Measurements from ENCODE around the gene UVRAG.
A peak's percentile ranks its signal among the peaks of the same experiment; 100 is the strongest.

Gene UVRAG

DNA sequence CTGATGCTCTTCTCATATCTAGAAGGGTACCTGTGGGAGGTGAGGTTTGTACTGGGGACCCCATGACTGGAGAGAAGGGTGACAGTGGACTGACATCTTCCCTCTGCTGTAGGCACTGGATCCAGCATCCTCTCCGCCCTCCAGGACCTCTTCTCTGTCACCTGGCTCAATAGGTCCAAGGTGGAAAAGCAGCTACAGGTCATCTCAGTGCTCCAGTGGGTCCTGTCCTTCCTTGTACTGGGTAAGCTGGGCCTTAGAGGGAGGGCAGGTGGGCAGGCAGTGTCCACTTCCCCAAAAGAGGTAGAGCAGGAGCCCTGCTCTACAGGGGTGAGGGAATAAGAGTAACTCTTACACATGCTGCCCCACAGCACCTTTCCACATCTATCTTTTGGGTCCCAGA lies 30.5 kb upstream of the UVRAG start:
- DNase-seq: no peak

DNA sequence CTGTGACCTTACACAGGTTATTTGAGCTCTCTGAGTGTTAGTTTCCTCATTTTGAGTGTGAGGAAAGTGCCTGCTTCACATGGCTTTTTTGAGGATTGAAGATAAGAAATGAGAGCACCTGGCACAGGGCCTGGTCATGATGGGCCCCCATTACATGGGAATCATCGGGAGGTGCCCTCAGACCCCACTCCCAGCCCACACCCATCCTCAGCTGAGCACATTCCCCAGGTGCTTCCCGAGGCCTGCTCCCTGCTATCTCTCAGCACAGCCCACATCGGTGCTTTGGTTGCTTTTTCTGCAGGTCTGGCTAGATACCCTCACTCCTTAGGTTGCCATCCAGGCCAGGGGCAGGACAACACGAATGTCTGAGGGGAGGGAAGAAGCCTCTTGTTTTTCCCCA lies 29.8 kb upstream of the UVRAG start:
- no peak for DNase-seq

DNA sequence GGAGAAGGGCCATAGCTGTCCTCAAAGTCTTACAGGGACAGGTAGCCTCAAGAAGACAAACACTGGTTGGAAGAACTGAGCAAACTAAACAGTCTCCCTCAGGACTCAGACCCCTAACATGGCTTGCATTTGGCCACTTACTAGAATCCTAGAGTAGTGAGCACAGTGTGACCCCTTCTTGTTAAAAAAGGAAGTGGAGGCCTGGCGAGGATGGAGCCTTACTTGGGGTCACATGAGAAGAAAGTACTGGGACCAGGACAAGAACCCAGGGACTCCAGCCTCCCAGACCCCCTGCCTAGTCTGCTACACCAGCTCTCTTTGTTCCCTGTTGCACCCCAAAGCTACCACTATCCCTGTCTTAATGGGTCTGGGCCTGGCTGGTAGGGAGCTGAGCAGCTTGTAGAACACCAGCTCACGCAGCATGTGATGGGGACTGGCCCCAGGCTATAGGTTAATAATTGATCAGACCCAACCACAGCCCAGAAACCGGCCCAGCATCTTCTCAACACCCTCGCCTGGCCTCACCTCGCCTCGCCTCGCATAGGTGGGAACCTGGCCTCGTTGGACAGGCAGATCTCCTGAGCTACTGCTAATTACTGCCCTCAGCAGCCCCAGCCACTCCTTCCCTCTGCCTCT lies 28.8 kb upstream of the UVRAG start:
- DNase-seq: no peak

DNA sequence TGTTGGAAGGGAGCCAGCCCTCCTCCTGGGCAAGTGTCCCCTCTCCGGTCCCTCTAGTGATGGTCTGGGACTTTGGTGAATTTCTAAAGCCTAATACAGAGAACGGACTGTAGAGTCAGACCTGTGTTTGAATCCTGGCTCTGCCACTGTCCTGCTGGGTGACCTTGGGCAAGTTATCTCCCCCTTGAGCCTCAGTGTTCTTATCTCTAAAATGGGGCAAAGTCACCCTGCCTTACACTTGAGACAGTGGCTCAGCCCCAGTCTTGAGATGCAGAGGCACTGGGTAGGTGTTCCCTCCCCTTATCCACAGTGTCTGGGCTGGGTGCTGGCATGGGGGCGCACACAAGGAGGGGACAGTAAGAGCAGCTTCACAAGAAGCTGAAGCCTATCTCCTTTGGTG lies 25.5 kb upstream of the UVRAG start:
- DNase-seq: no peak

DNA sequence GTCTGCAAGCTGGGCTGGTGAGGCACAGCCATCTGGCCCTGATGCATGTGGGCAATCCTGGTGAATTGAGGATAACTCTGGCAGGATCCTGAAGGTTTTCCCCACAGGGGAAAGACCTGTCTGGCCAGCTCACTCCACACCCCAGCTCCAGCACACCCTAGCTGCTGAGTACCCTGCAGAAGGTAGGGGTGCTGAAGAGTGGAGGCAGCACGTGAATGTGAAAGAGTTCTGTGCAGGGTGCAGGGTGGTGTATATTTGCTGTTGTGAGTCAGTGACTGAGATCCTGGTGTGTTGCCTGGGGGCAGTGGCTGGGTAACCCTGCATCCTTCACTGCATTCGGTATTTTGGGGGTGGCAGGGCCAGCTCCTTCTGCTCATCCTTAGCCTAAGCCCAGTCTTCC lies 24.0 kb upstream of the UVRAG start:
- no peak for DNase-seq

DNA sequence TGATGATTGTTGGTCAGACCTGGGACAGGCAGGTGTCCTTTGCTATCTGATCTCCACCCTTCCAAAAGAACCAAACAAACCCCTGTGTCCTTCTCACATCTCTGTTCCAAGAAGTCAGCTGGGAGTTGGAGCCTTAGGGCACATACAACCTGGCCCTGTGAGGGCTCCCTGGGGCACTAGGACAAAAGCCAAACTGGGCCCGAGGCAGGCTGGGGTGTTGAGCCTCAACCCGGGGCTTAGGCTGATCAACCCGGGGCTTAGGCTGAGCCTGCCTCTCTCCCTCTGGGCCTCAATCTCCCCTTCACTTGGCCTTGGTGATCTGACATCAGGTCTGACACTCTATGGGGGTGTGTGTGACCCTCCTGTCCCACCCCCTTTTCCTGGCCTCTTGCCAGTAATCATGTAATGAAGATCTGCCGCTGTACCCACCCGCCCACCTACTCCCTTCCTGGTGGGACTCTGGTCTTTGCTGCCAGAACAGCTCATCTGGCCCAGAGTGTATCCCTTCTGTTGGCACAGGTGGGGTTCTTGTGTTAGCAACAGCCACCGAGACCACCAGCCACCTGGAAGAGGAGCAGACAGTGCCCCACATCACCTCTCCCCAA lies 22.8 kb upstream of the UVRAG start:
- no peak for DNase-seq

DNA sequence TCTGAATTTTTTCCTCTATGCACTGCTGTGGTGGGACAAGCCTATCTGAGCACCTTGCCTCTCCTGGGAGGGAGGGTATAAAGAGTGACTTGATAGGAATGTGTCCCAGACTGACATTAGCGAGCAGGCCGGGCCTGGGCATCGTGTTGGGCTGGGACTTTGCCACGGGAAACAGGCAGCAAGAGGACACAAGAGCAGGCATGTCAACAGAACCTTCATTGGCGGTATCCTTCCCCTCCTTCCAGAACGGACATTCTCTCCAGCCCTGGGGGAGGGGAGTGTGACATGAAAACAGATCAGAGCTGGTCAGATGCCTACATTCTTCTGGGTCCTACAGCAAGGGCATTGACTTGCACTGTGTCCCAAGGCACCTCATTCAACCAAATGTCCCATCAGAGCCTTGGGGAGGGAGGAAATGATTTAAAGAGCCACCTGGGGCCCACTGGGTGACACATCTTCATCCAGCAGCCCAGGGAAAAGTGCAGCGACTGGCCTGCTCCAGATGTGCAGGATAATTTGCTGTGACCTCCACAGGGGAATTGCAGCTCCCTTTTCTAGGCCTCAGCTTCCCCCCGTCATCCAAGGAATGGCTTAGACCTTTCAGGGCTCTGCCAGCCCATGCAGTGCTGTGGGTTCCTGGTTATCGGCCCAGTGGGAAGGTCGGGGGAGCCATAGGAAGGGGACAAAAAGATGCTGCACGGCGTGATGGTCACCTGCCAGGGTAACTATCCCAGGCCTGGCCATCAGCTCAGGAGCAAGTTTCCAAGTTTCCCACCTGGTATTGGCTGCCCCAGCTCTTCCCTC lies 21.8 kb upstream of the UVRAG start:
- DNase-seq: no peak

DNA sequence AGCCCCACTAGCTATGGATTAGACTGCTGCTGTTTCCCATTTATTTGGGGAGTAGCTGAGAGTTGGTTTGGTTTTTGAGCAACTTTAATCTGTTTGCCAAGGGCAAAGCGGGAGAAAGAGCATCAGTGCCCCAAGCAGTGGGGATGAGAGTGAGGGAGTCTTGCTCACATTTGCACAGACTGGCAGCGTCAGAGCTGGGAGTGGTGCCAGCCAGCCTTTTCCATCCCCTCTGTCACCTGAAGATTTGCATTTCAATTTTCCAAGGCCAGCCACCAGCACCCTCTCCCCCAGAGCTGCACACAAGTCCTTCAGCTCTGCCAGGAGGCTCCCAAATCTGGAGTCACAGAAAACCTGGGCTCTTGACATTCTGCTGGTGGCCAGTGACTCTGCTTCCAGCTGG lies 21.0 kb upstream of the UVRAG start:
- no peak for DNase-seq

DNA sequence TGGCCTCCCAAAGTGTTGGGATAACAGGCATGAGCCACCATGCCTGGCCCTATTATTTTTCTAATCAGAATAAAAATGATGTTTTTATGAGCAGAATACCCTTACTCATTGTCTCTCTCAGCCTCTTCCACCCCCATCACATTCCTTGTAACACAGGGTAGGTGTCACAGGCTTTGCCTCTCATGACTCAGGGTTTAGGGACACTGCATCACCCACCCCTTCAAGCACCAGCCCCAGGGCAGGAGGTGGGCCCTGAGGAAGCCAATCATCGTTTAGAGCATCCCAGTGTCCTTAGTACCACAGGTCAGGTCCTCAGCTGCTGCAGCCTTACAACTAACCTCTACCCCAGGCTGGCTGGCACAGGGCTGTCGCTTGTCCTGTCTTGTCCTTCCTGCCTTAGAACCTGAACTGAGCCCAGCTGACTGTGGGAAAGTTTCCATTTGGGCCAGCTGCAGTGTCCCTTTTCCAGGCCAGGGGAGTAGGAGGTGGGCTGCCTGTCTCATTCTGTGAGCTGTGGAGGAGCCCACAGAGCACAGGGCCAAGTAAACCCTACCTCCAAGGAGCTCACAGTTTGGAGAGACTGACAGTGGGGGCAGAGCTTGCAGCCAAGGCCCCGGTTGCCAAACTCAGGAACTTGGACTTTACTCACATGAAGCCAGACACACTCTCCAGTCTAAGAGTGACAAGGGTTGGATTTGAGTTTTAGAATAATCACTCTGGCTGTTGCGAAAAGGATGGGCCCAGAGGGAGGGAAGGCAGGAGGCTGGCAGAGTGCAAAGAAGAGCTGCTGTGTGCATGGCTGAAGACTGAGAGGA lies 19.5 kb upstream of the UVRAG start:
- DNase-seq: no peak

DNA sequence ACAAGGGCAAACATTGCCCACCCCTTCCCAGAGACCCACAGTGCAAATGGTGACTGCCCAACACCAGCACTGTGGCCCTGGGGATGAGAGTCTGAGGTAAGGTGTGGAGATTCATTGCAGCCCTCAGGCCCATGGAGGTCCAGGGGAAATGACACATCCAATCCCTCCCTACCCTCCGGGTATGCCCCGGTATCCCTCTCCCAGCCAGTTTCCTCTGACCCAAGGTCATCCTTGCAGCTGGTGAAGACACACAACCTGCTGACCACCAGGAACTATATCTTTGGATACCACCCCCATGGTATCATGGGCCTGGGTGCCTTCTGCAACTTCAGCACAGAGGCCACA lies 18.9 kb upstream of the UVRAG start:
- no peak for DNase-seq

DNA sequence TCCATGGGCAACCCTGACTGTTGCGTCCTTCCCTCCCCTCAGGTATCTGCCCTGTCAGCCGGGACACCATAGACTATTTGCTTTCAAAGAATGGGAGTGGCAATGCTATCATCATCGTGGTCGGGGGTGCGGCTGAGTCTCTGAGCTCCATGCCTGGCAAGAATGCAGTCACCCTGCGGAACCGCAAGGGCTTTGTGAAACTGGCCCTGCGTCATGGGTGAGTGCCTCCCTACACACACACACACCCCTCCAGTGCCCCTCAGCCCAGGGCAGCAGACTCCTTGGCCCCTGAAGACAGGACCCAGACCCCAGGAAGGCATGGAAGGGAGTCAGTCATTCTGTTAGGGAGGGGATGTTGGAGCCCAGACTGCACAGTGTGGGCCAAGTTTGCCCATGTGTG lies 17.9 kb upstream of the UVRAG start:
- DNase-seq: no peak

DNA sequence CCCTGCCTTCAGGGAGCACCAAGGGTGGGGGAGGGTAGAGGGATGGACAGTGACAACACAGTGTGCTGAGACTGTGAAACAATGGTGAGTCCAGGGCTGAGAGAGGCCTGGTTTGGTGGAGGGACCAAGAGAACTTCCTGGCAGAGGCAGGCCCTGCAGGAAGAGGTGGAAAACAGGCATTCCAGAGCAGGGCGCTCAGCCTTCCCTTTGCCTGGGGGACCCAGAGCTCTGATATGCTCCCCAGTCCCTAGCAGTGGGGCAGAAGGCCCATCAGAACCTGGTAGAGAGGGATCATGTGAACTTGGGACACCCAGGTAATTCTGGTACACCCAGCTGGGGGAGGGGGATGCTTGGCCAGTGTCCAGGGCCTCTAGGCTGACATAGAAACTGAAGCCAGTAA lies 17.2 kb upstream of the UVRAG start:
- no peak for DNase-seq

DNA sequence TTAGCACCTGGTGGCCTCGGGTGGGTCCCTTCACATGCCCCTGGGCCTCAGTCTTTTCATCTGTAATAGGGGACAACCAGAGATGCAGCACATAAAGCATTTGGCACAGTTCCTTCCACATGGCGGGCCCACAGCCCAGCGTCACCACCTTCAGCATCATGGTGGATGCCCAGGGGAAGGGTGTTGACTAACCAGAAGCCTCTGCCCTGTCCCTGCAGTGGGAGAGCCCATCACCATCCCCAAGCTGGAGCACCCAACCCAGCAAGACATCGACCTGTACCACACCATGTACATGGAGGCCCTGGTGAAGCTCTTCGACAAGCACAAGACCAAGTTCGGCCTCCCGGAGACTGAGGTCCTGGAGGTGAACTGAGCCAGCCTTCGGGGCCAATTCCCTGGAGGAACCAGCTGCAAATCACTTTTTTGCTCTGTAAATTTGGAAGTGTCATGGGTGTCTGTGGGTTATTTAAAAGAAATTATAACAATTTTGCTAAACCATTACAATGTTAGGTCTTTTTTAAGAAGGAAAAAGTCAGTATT lies 14.8 kb upstream of the UVRAG start:
- no peak for DNase-seq

DNA sequence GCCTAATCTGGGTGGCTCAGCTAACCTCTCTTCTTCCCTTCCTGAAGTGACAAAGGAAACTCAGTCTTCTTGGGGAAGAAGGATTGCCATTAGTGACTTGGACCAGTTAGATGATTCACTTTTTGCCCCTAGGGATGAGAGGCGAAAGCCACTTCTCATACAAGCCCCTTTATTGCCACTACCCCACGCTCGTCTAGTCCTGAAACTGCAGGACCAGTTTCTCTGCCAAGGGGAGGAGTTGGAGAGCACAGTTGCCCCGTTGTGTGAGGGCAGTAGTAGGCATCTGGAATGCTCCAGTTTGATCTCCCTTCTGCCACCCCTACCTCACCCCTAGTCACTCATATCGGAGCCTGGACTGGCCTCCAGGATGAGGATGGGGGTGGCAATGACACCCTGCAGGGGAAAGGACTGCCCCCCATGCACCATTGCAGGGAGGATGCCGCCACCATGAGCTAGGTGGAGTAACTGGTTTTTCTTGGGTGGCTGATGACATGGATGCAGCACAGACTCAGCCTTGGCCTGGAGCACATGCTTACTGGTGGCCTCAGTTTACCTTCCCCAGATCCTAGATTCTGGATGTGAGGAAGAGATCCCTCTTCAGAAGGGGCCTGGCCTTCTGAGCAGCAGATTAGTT lies 14.2 kb upstream of the UVRAG start:
- DNase-seq: no peak

DNA sequence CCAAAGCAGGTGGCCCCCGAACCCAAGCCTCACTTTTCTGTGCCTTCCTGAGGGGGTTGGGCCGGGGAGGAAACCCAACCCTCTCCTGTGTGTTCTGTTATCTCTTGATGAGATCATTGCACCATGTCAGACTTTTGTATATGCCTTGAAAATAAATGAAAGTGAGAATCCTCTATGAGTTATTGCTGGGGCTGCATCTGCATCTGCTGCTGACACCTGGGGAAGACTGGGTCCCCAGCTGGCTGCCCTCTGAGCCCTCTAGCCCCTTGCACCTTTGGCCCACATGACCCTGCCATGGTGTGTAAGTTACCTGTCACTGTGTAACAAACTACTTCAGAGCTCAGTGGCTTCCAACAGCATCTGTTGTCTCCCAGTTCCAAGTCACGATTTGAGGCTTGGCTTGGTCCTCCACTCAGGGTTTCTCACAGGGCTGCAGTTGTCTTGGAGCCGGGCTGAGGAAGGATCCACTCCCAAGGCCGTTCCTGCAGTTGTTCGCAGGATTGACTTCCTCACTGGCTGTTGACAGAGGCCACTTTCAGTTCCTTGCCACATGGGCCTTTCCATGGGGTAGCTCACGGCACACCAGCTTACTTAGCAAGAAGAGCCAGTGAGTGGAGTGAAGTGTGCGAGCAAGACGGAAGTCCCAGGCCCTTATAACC lies 13.5 kb upstream of the UVRAG start:
- DNase-seq: no peak

DNA sequence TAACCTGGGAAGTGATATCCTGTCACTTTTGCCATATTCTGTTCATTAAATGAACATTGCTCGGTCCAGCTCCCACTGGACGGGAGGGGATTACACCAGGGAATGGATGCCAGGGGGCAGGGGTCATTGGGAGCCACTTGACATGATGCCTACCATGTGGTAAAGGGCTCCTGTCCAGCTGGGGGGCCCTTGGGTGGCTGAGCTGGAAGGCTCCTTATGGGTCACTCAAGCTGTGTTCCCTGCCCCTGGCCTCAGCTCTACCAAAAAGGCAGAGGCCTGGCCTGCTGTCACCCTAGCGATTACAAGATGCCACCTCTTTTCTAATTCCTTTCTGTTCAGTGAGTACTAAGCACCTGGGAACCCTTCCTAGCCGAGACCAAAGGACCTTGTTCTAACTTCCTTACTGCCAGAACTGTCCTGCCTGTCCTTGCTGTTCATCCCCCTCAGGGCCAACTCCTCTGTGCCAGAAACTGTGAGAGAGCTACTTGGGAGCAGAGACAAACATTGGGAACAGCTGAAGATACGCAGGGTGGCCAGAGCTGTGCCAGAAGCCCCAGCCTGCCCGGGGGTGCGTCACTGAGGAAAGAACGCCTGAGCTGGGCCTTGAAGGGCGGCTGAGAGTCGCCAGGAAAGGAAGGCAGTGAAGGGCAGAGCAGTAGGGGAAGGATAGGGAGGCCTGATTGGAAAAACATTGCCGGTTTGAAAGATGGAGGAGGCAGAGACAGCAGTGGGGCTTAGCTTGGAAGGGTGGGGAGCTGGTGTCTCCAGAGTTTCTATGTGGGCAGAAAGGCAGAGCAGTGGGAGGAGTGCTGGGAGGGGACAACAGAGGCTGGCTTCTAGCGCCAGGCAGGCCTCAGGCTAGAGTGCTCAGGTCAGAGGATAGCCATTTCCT lies 12.7 kb upstream of the UVRAG start:
- DNase-seq: no peak

DNA sequence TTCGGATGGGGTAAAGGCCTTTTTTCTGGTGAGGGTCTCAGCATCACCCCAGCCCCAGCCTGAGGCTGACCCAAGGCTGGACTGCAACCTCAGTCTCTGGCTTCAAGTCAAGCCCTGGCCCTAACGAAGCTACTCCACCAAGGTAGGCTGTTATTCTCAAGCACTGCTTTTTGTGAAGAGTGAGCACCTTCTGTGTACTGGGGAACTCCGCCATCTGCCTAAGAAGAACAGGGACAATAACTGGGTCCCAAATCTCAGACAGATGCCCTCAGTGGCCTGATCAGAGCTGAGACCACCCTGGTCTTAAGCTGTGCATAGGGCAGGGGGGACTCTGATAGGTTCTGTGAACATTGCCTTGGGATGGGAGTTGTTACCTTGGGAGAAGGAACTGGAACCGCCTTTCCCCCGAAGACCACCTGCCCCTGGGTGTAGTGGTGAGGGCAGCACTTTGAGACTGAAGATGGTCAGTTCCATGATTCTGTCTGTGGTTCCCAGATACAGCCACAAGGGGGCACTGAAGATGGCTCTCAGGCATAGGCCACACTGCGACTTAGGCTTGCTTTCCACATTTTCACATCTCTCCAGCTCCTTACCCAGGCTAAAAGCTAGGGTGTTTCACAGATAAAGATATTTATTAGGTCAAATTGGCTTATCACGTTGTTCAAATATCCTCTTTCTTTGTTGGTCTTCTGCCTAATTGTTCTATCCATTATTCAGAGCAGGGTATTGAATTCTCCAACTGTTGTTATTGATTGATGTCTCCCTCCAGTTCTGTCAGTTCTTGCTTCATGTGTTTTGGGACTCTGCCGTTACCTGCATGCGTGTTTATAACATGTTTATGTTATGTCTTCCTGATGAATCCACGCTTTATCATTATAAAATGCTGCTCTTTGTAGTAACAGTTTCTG lies 11.8 kb upstream of the UVRAG start:
- DNase-seq: peak; percentile 72

DNA sequence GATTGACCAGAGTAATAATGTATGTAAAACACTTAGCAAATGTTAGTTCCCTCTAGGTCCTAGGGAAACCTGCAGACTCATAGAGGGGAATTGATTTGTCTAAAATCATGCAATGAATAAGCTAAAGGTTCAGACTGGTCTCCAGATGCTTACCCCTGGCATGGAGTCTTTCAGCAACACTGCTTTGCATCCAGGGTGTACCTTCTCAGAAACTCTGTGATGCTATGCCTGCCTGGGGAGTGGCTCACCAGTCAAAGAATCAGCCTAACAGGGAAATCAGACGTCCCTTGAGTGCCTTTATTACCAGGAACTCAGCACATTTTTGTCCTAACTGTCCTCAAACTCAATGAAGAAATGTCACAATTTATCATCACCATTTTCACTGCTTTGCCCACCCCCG lies 5.9 kb upstream of the UVRAG start:
- no peak for DNase-seq

DNA sequence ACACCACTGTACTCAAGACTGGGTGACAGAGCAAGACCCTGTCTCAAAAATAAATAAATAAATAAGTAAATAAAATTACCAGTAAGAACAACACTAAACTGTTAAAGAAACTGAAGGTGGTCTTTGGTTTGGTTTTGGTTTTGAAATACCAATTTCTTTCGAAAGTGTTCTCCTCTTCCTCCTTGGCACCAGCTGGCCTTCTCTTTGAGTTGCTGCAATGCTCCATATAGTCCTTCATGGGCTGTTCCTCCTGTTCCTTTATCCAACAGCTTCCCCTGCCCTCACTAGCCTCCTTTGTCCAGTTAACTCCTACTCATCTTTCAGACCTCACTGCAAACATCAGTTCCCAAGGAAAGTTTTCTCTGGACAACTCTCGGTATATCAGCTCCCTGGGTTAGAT lies 5.0 kb upstream of the UVRAG start:
- DNase-seq: no peak

Data from DMS79 treated with DMSO at 0.1 percent for 48 hours (cell line).